Glutamatergic neuron (in vitro differentiated cells): ENCODE data around the gene CROCC2. TPM values are rescaled to one million over a fixed set of nuclear protein-coding genes. Genes with fewer than 3 reads are reported as not detected.

ENCODE experiments used
- DNase-seq: peaks from one replicate; pipeline ENCODE4 v3.0.0; 2022
- H3K27ac Mint-ChIP-seq: one replicate; pipeline ENCODE4 v1.8.0; 2020; ENCODE audit warnings: mild to moderate bottlenecking, mixed read lengths, inconsistent platforms; ENCODE audit not compliant: unreplicated experiment
- H3K27me3 Mint-ChIP-seq: one replicate; pipeline ENCODE4 v1.8.0; 2020; ENCODE audit warnings: mild to moderate bottlenecking, moderate library complexity, mixed read lengths, inconsistent platforms; ENCODE audit not compliant: unreplicated experiment
- H3K36me3 Mint-ChIP-seq: one replicate; pipeline ENCODE4 v1.8.0; 2020; ENCODE audit warnings: mild to moderate bottlenecking, mixed read lengths, inconsistent platforms; ENCODE audit not compliant: unreplicated experiment
- H3K4me1 Mint-ChIP-seq: one replicate; pipeline ENCODE4 v1.8.0; 2020; ENCODE audit warnings: mild to moderate bottlenecking, low read depth, mixed read lengths, inconsistent platforms; ENCODE audit not compliant: unreplicated experiment
- H3K4me3 Mint-ChIP-seq: one replicate; pipeline ENCODE4 v1.8.0; 2020; ENCODE audit warnings: mild to moderate bottlenecking, mixed read lengths, inconsistent platforms; ENCODE audit not compliant: unreplicated experiment
- H3K9me3 Mint-ChIP-seq: one replicate; pipeline ENCODE4 v1.8.0; 2020; ENCODE audit warnings: mild to moderate bottlenecking, moderate library complexity, mixed read lengths, inconsistent platforms; ENCODE audit not compliant: unreplicated experiment
- total RNA-seq: library from RNA; stranded (reverse); fragmentation: NEBNext Ultra II Directional; extraction: Animal tissue kit (Norgen Biotek cat#: 25700); gene quantifications from one replicate; pipeline ENCODE4 v1.2.1, GENCODE V29; 2021; ENCODE audit not compliant: unreplicated experiment
- TF ChIP-seq, protein P1 (sequence below): fragments of 200-600 bp; sonication (generic); IDR thresholded peaks from one replicate; pipeline ENCODE4 v1.5.0; 2021; ENCODE audit not compliant: partially characterized antibody, unreplicated experiment

Gene CROCC2
- total RNA-seq, 1 donor from 2014 or later: not detected

DNA sequence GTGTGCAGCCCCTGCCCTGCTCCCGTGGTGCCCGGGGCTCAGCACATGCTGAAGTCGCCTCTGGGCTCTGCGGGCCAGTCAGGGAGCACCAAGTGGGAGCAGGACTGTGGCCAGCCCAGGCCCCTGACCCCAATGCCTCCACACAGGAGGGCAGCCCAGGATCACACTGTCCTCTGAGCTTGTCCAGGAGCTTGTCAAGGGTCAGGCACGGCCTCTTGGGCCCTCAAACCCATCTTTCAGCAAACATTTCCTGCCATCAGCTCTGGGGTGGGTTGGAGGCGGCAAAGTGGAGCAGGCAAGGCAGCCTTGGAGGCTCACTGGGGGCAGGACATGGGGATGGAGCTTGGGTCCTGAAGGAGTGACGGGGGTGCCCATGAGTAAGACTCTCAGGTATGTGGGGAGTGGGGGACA is 102.6 kb downstream of the CROCC2 start:
- Mint-ChIP-seq H3K36me3 (peaks cover 17% of the 10 kb centered on the region), H3K4me3 (no peak overlapping the region), H3K4me1 (no peaks in the 10 kb centered on the region), H3K9me3 (peaks cover 8% of the 10 kb centered on the region), H3K27me3 (peaks cover 3% of the 10 kb centered on the region), H3K27ac (no peak overlapping the region)
- TF ChIP-seq, protein P1, sequence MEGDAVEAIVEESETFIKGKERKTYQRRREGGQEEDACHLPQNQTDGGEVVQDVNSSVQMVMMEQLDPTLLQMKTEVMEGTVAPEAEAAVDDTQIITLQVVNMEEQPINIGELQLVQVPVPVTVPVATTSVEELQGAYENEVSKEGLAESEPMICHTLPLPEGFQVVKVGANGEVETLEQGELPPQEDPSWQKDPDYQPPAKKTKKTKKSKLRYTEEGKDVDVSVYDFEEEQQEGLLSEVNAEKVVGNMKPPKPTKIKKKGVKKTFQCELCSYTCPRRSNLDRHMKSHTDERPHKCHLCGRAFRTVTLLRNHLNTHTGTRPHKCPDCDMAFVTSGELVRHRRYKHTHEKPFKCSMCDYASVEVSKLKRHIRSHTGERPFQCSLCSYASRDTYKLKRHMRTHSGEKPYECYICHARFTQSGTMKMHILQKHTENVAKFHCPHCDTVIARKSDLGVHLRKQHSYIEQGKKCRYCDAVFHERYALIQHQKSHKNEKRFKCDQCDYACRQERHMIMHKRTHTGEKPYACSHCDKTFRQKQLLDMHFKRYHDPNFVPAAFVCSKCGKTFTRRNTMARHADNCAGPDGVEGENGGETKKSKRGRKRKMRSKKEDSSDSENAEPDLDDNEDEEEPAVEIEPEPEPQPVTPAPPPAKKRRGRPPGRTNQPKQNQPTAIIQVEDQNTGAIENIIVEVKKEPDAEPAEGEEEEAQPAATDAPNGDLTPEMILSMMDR: no peak
- no peak for DNase-seq

DNA sequence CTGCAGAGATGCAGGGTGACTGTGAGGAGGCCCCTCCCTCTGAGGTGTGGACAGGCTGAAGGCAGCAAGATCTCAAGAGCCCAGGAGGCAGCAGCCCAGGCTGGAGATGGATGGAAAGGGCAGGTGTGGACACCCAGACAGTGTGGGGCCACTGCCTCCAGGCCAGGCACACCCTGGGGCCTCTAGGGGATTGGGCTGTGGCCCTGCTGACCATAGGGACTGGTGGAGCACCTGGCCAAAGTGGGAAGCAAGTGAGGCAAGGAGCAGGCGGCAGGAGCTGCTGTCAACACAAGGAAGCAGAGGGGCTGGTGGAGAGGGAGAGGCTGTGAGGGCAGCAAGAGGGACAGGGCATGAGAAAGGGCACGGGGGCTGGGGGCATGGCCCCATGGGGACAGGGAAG is 103.1 kb downstream of the CROCC2 start:
- Mint-ChIP-seq H3K4me3 (no peak overlapping the region), H3K27ac (no peak overlapping the region), H3K36me3 (peaks cover 16% of the 10 kb centered on the region), H3K4me1 (no peaks in the 10 kb centered on the region), H3K27me3 (peaks cover 3% of the 10 kb centered on the region), H3K9me3 (peaks cover 8% of the 10 kb centered on the region)
- DNase-seq: no peak
- TF ChIP-seq, protein P1: no peak

DNA sequence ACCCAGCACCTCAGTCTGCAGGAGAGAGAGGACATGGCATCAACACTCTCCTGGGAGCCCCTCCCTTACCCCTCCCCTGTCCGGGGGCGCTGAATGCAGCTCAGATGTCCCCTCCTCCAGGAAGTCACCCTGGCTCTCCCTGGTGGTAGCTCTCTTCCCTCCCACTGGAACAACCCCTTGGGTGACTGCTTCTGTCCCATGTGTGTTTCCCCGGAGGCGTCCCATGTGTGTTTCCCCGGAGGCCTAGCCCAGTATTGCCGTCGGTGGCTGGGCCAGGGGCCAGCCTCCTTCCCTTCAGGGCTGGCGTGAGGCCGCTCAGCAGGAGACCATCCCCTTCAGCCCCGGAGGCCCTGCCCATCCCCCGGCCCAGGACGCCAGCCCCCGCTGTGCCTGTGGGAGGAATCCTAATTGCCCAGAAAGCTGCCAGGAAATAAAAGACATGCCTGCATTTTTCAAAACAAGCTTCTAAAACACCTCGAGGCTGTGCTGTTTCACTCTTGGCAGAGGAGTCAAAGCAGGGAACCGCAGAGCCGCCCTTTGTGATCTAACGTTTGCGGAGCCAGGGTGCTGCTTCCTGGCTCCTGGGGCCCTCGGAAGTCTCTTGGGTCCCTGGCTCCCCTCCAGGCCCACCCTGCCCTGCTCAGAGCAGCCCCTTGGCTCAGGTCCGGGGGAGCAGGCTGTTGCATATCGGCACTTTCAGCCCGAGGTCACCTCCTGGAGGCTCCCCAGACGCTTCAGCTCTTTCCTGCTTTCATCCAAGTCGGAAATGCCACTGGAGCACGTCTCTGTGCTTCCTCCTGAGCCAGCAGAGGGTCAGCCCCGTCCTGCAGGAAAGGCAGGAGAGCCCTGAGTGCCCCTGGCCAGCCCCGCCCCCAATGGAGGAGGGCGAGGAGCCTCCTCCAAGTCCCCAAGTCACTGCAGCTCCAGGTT is 103.7 kb downstream of the CROCC2 start:
- no peak overlapping the region for H3K27ac Mint-ChIP-seq
- peaks cover 16% of the 10 kb centered on the region for H3K36me3 Mint-ChIP-seq
- peak; percentile 40 for DNase-seq
- peaks cover 8% of the 10 kb centered on the region for H3K9me3 Mint-ChIP-seq
- no peak overlapping the region for H3K4me3 Mint-ChIP-seq
- no peaks in the 10 kb centered on the region for H3K4me1 Mint-ChIP-seq
- H3K27me3 Mint-ChIP-seq: peaks cover 3% of the 10 kb centered on the region
- TF ChIP-seq, protein P1: no peak

DNA sequence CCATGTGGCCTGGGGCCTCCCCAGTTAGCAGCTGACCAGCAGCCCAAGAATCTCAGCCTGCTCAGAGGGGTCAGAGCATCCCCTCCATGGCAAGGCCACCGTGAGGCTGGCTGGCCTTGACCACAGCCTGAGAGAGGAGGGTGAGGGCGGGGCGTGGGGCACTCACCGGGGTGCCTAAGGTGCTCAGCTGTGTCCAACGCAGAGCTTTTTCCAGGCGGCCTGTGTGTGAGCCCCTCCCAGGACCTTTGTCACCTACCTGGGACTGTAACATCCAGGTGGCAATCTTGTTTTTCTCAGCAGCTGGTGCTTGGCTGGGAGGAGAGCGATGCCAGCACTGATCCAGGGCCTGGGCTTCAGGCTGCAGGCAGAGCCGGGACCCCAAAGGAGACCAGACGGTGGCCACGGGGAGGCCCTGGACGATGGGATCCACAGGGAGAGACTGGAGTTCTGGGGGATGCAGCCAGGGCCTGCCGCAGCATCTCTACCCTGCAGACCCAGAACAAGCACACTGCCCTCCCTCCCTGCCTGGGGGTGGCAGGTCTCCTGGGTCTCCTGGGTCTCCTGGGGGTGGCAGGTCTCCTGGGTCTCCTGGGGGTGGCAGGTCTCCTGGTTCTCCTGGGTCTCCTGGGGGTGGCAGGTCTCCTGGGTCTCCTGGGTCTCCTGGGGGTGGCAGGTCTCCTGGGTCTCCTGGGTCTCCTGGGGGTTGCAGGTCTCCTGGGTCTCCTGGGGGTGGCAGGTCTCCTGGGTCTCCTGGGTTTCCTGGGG is 104.6 kb downstream of the CROCC2 start:
- peaks cover 3% of the 10 kb centered on the region for H3K9me3 Mint-ChIP-seq
- TF ChIP-seq, protein P1: no peak
- peak; percentile 15 for DNase-seq
- peaks cover 16% of the 10 kb centered on the region for H3K36me3 Mint-ChIP-seq
- H3K27ac Mint-ChIP-seq: no peak overlapping the region
- H3K27me3 Mint-ChIP-seq: peaks cover 6% of the 10 kb centered on the region
- H3K4me1 Mint-ChIP-seq: no peaks in the 10 kb centered on the region
- H3K4me3 Mint-ChIP-seq: no peak overlapping the region

DNA sequence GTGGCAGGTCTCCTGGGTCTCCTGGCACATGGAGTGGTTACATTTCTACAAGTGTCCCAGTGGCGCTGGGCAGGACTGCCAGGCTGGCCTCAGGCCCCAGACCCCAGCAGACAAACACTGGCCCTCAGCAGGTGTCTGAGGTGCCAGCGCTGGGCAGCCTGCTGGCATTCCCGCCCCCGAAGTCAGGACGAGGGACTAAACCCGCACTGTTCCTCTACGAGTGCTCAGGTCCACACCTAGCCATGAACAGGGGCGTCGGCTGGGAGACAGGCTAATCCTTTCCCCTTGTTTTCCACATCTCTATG is 105.1 kb downstream of the CROCC2 start:
- DNase-seq: no peak
- H3K4me3 Mint-ChIP-seq: no peak overlapping the region
- peaks cover 7% of the 10 kb centered on the region for H3K27me3 Mint-ChIP-seq
- H3K4me1 Mint-ChIP-seq: no peaks in the 10 kb centered on the region
- H3K9me3 Mint-ChIP-seq: peaks cover 3% of the 10 kb centered on the region
- TF ChIP-seq, protein P1: no peak
- peaks cover 12% of the 10 kb centered on the region for H3K36me3 Mint-ChIP-seq
- H3K27ac Mint-ChIP-seq: no peak overlapping the region
